Measurements from ENCODE around the gene PRKAR1B.

GRCh38 chr7:506391-506831 is 220.7 kb downstream of the PRKAR1B start:
- no peak for TF ChIP-seq EZH2 (IDR thresholded peaks at IDR 0.05; ENCODE audit: insufficient read depth, low read length)
- no peak for TF ChIP-seq CTCF (IDR thresholded peaks at IDR 0.05; ENCODE audit: insufficient read depth, low read depth, low read length)

Measured in astrocyte (in vitro differentiated cells and primary cell).